Caco-2 (cell line): Measurements from ENCODE around the gene CDCP1. TPM values are rescaled to one million over a fixed set of nuclear protein-coding genes. Genes with fewer than 3 reads are reported as not detected.

Source experiments
- BruUV-seq: library from RNA; stranded (reverse); fragments of 400-500 nt; replicated peaks from 2 replicates; lab custom pipeline; 2021; lab: Mats Ljungman, UMichigan
- CTCF ChIA-PET: fragments of 300-600 bp; sonication (Branson Sonifier 250); formaldehyde crosslinking; loops from one replicate; lab custom pipeline; 2022; ENCODE audit warnings: antibody characterized with exemption; lab: Charles Lee
- POLR2A ChIA-PET: fragments of 300-600 bp; sonication (Branson Sonifier 250); formaldehyde crosslinking; loops from one replicate; lab custom pipeline; 2022; ENCODE audit warnings: antibody characterized with exemption; lab: Charles Lee
- DNase-seq, 2 experiments: peaks; one replicate each; pipeline versions ENCODE4 v3.0.0 to v3.0.0-alpha.2; 2020 to 2022
- H3K27me3 ChIP-seq: replicated peaks from 2 replicates; pipeline ENCODE4 v1.6.0; 2011; ENCODE audit warnings: low read length; ENCODE audit not compliant: control insufficient read depth, insufficient read depth
- H3K36me3 ChIP-seq: 2 replicates; pipeline ENCODE4 v1.5.1; 2011; ENCODE audit warnings: low read length; ENCODE audit not compliant: control insufficient read depth, insufficient read depth
- H3K4me1 ChIP-seq: fragments of 250-450 bp; sonication (Bioruptor Pico); 2 replicates; pipeline ENCODE4 v1.5.1; 2020; ENCODE audit warnings: mild to moderate bottlenecking
- H3K4me3 ChIP-seq: 2 replicates; pipeline ENCODE4 v1.5.1; 2011; ENCODE audit warnings: low read depth, mild to moderate bottlenecking, control low read depth, low read length
- H3K9me3 ChIP-seq: fragments of 250-450 bp; sonication (Bioruptor Pico); 2 replicates; pipeline ENCODE4 v1.5.1; 2020; ENCODE audit warnings: mild to moderate bottlenecking, moderate library complexity
- H3K27ac Mint-ChIP-seq: one replicate; pipeline ENCODE4 v1.8.0; 2022; ENCODE audit warnings: mixed read lengths; ENCODE audit not compliant: unreplicated experiment
- H3K27me3 Mint-ChIP-seq: one replicate; pipeline ENCODE4 v1.8.0; 2022; ENCODE audit warnings: mixed read lengths; ENCODE audit not compliant: insufficient read depth, unreplicated experiment
- H3K36me3 Mint-ChIP-seq: one replicate; pipeline ENCODE4 v1.8.0; 2022; ENCODE audit warnings: mild to moderate bottlenecking, mixed read lengths; ENCODE audit not compliant: insufficient read depth, unreplicated experiment
- H3K4me1 Mint-ChIP-seq: one replicate; pipeline ENCODE4 v1.8.0; 2022; ENCODE audit warnings: low read depth, mixed read lengths; ENCODE audit not compliant: unreplicated experiment
- H3K4me3 Mint-ChIP-seq: one replicate; pipeline ENCODE4 v1.8.0; 2022; ENCODE audit warnings: mild to moderate bottlenecking, moderate library complexity, mixed read lengths; ENCODE audit not compliant: unreplicated experiment
- H3K9me3 Mint-ChIP-seq: one replicate; pipeline ENCODE4 v1.8.0; 2022; ENCODE audit warnings: mixed read lengths; ENCODE audit not compliant: unreplicated experiment
- CTCF ChIP-seq, 2 experiments: fragments of 200-600 bp in 1 of 2; IDR thresholded peaks; 1 replicate in 1 of 2; 2 replicates in 1 of 2; pipeline versions ENCODE4 v1.5.1 to v1.8.0; 2011 to 2022; ENCODE audit warnings: antibody characterized with exemption in 1 of 2, control low read depth in 1 of 2, inconsistent platforms in 1 of 2, low read depth in 1 of 2, low read length in 1 of 2, mild to moderate bottlenecking in 1 of 2, moderate library complexity in 1 of 2; ENCODE audit not compliant: insufficient read depth in 1 of 2, severe bottlenecking in 1 of 2, unreplicated experiment in 1 of 2
- intact Hi-C: fragments of 100-400 bp; cut with micrococcal nuclease; formaldehyde crosslinking; loops from one replicate; pipeline ENCODE4 v1.10.0; 2022; ENCODE audit not compliant: unreplicated experiment
- total RNA-seq: library from RNA; stranded (reverse); gene quantifications from 2 replicates; pipeline ENCODE4 v1.2.3, GENCODE V29; 2022

Gene CDCP1
- total RNA-seq, 1 experiment from 2014 or later, result 22.5 TPM

GRCh38 chr3:45051685-45052084 lies 94.5 kb downstream of the CDCP1 start:
- H3K9me3 Mint-ChIP-seq, result no peaks in the 10 kb centered on the region
- DNase-seq, result no peak
- intact Hi-C loops, result no loop called here
- H3K27ac Mint-ChIP-seq, result no peak overlapping the region
- H3K4me3 Mint-ChIP-seq, result no peak overlapping the region
- H3K27me3 Mint-ChIP-seq, result peaks cover 8% of the 10 kb centered on the region
- no peak overlapping the region for H3K4me3 ChIP-seq
- no peaks in the 10 kb centered on the region for H3K36me3 ChIP-seq
- TF ChIP-seq CTCF (IDR thresholded peaks at IDR 0.05; ENCODE audit: insufficient read depth in 1 of 2, low read depth in 1 of 2, low read length in 1 of 2, severe bottlenecking in 1 of 2, unreplicated experiment in 1 of 2), result no peak
- H3K36me3 Mint-ChIP-seq, result no peaks in the 10 kb centered on the region
- POLR2A ChIA-PET, result no interaction called here
- no peaks in the 10 kb centered on the region for H3K9me3 ChIP-seq
- BruUV-seq, result no TSS peak
- no peaks in the 10 kb centered on the region for H3K27me3 ChIP-seq
- peaks cover 9% of the 10 kb centered on the region; the same call in 1 of the 2 replicates for H3K4me1 ChIP-seq
- H3K4me1 Mint-ChIP-seq, result no peaks in the 10 kb centered on the region
- CTCF ChIA-PET, result no interaction called here

- H3K27me3 ChIP-seq, result no peaks in the 10 kb centered on the region
- CTCF ChIA-PET, result interaction anchor here (0.6 kb wide), 2 partner anchors 8 to 21 kb away, joined by 3 read pairs; no protein-coding TSS in a partner anchor
- POLR2A ChIA-PET, result no interaction called here
- Mint-ChIP-seq H3K27ac (no peak overlapping the region), H3K9me3 (no peaks in the 10 kb centered on the region), H3K4me3 (no peak overlapping the region), H3K4me1 (peaks cover 6% of the 10 kb centered on the region), H3K27me3 (peaks cover 11% of the 10 kb centered on the region), H3K36me3 (no peaks in the 10 kb centered on the region)
- TF ChIP-seq CTCF (IDR thresholded peaks at IDR 0.05; ENCODE audit: insufficient read depth in 1 of 2, low read depth in 1 of 2, low read length in 1 of 2, severe bottlenecking in 1 of 2, unreplicated experiment in 1 of 2), result no peak
- no peaks in the 10 kb centered on the region for H3K4me1 ChIP-seq
- DNase-seq, result no peak
- no peak overlapping the region for H3K4me3 ChIP-seq
- H3K9me3 ChIP-seq, result no peaks in the 10 kb centered on the region
- no TSS peak for BruUV-seq
- intact Hi-C loops, result no loop called here
- no peaks in the 10 kb centered on the region for H3K36me3 ChIP-seq
Measured at GRCh38 chr3:45049807-45050206, 96.4 kb downstream of the CDCP1 start.

- no peaks in the 10 kb centered on the region for H3K9me3 Mint-ChIP-seq
- H3K27me3 Mint-ChIP-seq, result peaks cover 11% of the 10 kb centered on the region
- H3K36me3 Mint-ChIP-seq, result no peaks in the 10 kb centered on the region
- no peak for TF ChIP-seq CTCF (IDR thresholded peaks at IDR 0.05; ENCODE audit: insufficient read depth in 1 of 2, low read depth in 1 of 2, low read length in 1 of 2, severe bottlenecking in 1 of 2, unreplicated experiment in 1 of 2)
- intact Hi-C loops, result no loop called here
- POLR2A ChIA-PET, result no interaction called here
- CTCF ChIA-PET, result interaction anchor here (0.6 kb wide), 1 partner anchor 135 kb away, joined by 3 read pairs; no protein-coding TSS in a partner anchor
- H3K4me3 Mint-ChIP-seq, result no peak overlapping the region
- Histone ChIP-seq H3K4me3 (no peak overlapping the region), H3K27me3 (no peaks in the 10 kb centered on the region), H3K36me3 (no peaks in the 10 kb centered on the region), H3K9me3 (no peaks in the 10 kb centered on the region), H3K4me1 (no peaks in the 10 kb centered on the region)
- DNase-seq, result no peak
- peaks cover 6% of the 10 kb centered on the region for H3K4me1 Mint-ChIP-seq
- no peak overlapping the region for H3K27ac Mint-ChIP-seq
- no TSS peak for BruUV-seq
Measured at GRCh38 chr3:45048244-45048643, 97.9 kb downstream of the CDCP1 start.
